ENCODE measurements around the gene DCAF6.

Gene DCAF6

DNA sequence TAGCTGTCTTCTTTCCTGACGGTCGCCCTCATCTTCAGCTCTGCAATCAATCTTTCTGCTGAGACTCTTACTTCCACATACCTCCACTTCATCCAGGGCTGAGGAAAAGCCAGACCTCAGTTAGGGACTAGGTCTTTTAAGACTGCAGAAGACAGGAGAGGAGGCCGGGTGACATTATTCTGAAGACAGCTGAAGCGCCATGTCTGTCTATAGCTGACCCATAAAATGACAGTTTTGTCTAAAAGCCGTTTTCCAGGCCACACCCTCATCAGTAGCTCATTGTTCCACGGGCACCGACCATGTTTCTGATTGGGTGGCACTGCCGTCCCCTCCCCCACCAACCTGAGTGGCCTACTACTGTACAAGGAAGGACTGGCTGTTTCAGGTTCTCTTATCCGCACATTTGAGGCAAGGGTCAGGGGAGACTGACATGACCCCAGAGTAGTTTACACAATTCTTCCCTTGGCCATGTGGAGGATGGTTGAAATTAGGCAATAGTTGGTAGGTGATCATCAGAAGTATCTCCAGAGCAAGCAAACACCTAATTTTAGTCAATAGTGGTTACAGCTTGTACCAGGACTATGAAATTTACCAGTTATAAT is 22.5 kb upstream of the DCAF6 start, which contains the start of gene ADCY10:
ADCY10 (minus strand) TSS at position 240 of the 602 bp plus-strand sequence. CDS start 8,994 bp downstream, outside the sequence.
- no peak within 1 kb of the TSS for H3K4me3 ChIP-seq (ENCODE audit: control insufficient read depth, low read depth, low read length)
- TF ChIP-seq, protein P1, sequence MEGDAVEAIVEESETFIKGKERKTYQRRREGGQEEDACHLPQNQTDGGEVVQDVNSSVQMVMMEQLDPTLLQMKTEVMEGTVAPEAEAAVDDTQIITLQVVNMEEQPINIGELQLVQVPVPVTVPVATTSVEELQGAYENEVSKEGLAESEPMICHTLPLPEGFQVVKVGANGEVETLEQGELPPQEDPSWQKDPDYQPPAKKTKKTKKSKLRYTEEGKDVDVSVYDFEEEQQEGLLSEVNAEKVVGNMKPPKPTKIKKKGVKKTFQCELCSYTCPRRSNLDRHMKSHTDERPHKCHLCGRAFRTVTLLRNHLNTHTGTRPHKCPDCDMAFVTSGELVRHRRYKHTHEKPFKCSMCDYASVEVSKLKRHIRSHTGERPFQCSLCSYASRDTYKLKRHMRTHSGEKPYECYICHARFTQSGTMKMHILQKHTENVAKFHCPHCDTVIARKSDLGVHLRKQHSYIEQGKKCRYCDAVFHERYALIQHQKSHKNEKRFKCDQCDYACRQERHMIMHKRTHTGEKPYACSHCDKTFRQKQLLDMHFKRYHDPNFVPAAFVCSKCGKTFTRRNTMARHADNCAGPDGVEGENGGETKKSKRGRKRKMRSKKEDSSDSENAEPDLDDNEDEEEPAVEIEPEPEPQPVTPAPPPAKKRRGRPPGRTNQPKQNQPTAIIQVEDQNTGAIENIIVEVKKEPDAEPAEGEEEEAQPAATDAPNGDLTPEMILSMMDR (conservative IDR thresholded peaks at IDR 0.05; ENCODE audit: control insufficient read depth, insufficient read depth, low read depth, low read length) = no peak

DNA sequence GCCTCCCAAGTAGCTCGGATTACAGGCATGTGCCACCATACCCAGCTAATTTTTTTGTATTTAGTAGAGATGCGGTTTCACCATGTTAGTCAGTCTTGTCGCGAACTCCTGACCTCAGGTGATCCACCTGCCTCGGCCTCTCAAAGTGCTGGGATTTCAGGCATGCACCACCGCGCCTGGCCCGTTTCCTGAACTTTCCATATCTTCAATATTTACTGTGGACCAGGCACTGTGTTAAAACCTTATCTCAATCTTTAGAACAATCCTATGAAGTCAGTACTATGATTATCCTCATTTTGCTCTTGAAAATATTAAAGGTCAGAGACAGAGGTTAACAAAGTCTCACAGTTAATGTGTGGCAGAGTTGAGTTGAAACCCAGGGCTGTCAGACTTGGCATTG is 20.9 kb upstream of the DCAF6 start:
- TF ChIP-seq, protein P1 (conservative IDR thresholded peaks at IDR 0.05; ENCODE audit: control insufficient read depth, insufficient read depth, low read depth, low read length) = no peak
- no peak overlapping the region for H3K4me3 ChIP-seq (ENCODE audit: control insufficient read depth, low read depth, low read length)
- DNase-seq (ENCODE audit: low read depth) = no peak

More for the DNA sequence above, 22.5 kb upstream of the DCAF6 start, which contains the start of gene ADCY10:
- no peak for DNase-seq (ENCODE audit: low read depth)

DNA sequence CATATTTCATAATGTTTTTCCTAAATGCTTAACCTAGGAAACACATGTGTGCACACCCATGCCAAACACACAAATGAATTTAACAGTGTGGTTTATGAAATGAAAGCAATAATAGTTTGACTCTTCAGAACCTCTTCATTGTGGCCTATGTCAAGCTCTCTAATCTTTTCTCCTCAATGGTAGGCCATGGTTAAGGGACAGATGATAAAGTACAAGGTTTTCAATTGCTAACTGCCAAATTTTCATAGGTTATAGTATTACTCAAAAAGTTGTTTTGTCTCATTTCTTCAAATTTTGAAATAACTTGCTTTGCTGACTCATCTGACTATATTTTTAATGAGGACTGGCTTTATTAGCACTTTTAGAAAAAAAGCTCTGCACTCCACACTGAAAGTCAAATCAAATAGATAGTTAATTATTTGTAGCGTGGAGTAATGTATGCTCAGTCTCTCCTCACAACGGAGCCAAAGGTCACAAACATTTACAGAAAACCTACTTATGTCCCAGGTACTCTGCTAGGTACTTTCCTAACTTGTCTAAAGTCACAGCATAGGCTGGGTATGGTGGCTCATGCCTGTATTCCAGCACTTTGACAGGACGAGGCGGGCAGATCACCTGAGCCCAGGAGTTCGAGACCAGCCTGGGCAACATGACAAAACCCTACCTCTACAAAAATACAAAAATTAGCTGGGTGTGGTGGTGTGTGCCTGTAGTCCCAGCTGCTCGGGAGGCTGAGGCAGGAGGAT is 19.5 kb upstream of the DCAF6 start:
- no peak overlapping the region for H3K4me3 ChIP-seq (ENCODE audit: control insufficient read depth, low read depth, low read length)
- no peak for DNase-seq (ENCODE audit: low read depth)
- TF ChIP-seq, protein P1 (conservative IDR thresholded peaks at IDR 0.05; ENCODE audit: control insufficient read depth, insufficient read depth, low read depth, low read length) = no peak

DNA sequence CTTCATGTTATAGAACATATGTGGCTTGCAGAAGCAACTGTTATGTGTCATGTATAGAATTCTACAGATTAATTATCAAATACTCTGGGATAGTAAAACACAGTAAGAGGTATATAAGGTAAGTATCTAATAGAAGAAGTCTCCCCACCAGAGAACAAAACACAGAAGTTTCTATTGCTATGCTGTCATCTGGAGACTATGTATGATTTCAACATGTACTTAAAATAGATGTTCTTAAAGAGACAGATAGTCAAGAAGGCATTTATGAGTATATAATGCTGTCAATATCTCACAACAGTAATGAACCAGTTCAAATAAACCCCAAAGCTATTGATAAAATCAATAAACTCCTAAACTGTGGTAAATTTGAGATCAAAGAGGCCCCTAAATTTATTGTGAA is 14.5 kb upstream of the DCAF6 start:
- TF ChIP-seq, protein P1 (conservative IDR thresholded peaks at IDR 0.05; ENCODE audit: control insufficient read depth, insufficient read depth, low read depth, low read length) = no peak
- H3K4me3 ChIP-seq (ENCODE audit: control insufficient read depth, low read depth, low read length) = no peak overlapping the region
- DNase-seq (ENCODE audit: low read depth) = peak; percentile 44

DNA sequence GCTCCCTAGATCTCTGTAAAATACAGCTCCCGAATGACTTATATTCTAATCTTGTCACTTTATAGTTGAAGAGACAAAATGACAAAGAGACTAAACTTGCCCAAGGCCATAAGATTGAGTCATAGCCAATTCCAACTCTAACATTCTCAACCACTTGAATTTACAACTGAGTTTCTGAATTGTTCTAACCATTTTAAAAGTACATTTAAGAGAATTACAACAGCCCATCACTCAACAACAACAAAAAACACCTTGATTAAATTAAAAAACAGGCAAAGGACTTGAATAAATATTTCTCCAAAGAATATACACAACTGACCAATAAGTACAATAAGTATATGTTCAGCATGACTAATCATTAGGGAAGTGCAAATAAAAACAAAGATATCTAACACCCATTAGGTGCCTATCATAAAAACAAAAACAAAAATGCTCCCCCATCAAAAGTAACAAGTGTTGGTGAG is 13.8 kb upstream of the DCAF6 start:
- H3K4me3 ChIP-seq (ENCODE audit: control insufficient read depth, low read depth, low read length) = no peak overlapping the region
- no peak for DNase-seq (ENCODE audit: low read depth)
- TF ChIP-seq, protein P1 (conservative IDR thresholded peaks at IDR 0.05; ENCODE audit: control insufficient read depth, insufficient read depth, low read depth, low read length) = no peak

DNA sequence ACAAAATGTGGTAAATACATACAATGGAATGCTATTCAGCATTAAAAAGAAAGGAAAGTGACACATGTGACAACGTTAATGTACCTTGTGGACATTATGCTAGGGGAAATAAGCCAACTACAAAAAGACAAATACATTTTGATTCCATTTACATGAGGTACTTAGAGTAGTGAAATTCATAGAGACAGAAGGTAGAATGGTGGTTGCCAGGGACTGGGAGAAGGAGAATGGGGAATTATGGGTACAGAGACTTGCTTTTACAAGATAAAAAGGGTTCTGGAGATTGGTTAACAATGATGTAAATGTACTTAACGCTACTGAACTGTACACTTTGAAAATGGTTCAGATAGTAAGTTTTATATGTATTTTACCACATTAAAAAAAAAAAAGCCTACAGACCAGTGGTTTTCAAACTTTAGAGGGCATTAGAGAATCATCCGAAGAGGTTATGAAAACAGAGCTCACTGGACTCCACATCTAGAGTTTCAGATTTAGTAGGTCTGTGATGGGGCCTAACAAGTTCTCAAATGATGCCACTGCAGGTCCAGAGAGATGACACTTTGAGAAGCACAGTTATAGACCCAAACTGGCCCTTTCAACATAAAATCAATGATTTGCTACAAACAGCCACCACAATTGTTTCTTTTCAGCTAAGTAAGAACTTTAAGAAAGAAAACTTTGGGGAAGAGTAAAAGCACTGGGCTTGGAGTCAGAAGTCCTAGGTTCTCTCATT is 13.0 kb upstream of the DCAF6 start:
- no peak for DNase-seq (ENCODE audit: low read depth)
- H3K4me3 ChIP-seq (ENCODE audit: control insufficient read depth, low read depth, low read length) = no peak overlapping the region
- TF ChIP-seq, protein P1 (conservative IDR thresholded peaks at IDR 0.05; ENCODE audit: control insufficient read depth, insufficient read depth, low read depth, low read length) = no peak
